ENCODE results near the gene GALNT15.
A peak's percentile ranks its signal among the peaks of the same experiment; 100 is the strongest.

GALNT15 gene

GRCh38 chr3:16264708-16265454 lies 90.4 kb downstream of the GALNT15 start, which contains the start of the genes DPH3 and OXNAD1:
TSS of gene DPH3 (minus strand) at chr3:16264943. CDS start at chr3:16264876, 67 bp downstream.
TSS of gene OXNAD1 (plus strand) at chr3:16265212. CDS start at chr3:16270953, 5,741 bp downstream.
- peak within 1 kb of the TSS; percentile 85 to 89 for H3K4me3 ChIP-seq (replicated peaks in 1 of 2; ENCODE audit: low read depth in 2 of 2, low read length in 2 of 2)
- peak; percentile 4 for TF ChIP-seq CTCF (IDR thresholded peaks at IDR 0.05; ENCODE audit: low read depth, low read length)
- peak; percentile 100 for DNase-seq (ENCODE audit: low read depth in 2 of 2)

DNA sequence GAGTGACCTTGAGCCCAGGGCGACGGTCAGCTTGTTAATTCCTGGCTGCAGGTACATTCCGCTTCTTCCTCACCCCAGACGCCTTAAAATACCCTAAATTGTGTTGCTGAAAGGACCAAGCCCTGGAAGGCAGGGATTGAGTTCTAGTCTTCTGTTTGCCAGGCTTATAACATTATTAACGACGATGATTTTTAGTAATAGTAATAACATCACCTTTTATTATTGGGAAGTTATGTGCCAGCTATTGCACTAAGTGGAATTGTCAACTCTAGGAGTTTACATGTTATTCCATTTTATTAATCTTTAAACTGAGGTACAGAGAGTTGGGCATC lies 90.9 kb downstream of the GALNT15 start:
- no peak for TF ChIP-seq CTCF (IDR thresholded peaks at IDR 0.05; ENCODE audit: low read depth, low read length)
- DNase-seq (ENCODE audit: low read depth in 2 of 2) = no peak
- H3K4me3 ChIP-seq (replicated peaks in 1 of 2; ENCODE audit: low read depth in 2 of 2, low read length in 2 of 2) = peak overlapping the region; percentile 85 to 89

GRCh38 chr3:16266714-16267113 lies 92.2 kb downstream of the GALNT15 start:
- no peak for DNase-seq (ENCODE audit: low read depth in 2 of 2)
- no peak for TF ChIP-seq CTCF (IDR thresholded peaks at IDR 0.05; ENCODE audit: low read depth, low read length)
- no peak overlapping the region for H3K4me3 ChIP-seq (replicated peaks in 1 of 2; ENCODE audit: low read depth in 2 of 2, low read length in 2 of 2)

DNA sequence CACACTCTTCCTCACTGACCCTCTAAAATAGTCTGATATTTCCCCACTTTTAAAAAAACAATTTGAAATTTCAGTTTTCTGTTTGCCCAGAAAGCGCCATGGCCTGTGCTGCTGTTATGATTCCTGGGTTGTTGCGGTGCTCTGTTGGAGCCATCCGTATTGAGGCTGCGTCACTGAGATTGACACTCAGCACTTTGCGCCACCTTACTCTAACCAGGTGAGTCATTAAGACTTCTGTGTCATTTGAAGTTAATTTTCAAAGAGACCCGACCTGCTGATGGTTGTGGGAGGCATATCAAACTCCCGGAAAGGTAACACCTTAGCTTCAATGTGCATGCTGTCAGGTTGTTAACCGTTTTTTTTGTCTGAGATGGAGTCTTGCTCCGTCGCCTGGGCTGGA lies 96.4 kb downstream of the GALNT15 start:
- TF ChIP-seq CTCF (IDR thresholded peaks at IDR 0.05; ENCODE audit: low read depth, low read length) = no peak
- no peak for DNase-seq (ENCODE audit: low read depth in 2 of 2)
- no peak overlapping the region for H3K4me3 ChIP-seq (replicated peaks in 1 of 2; ENCODE audit: low read depth in 2 of 2, low read length in 2 of 2)

- H3K4me3 ChIP-seq (replicated peaks in 1 of 2; ENCODE audit: low read depth in 2 of 2, low read length in 2 of 2) = no peak overlapping the region
- DNase-seq (ENCODE audit: low read depth in 2 of 2) = no peak
- no peak for TF ChIP-seq CTCF (IDR thresholded peaks at IDR 0.05; ENCODE audit: low read depth, low read length)
Observed at GRCh38 chr3:16272588-16272987, 98.1 kb downstream of the GALNT15 start.

DNA sequence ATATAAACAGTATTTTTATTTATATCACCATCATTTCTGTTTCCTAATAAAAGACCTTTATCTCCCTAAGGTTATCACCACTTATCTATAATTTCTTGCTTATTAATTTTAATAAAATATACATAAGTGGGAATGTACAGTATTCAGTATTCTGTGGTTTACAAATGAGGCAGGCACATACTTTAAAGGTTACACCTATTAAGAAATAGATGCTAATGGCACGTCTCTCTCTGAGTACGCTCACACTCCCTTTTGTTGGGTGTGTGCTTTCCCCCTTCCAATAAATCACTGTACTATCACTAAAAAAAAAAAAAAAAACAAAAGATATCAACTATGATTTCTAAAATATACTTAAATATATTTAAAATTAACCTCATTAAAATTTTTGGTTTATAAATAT lies 99.4 kb downstream of the GALNT15 start:
- TF ChIP-seq CTCF (IDR thresholded peaks at IDR 0.05; ENCODE audit: low read depth, low read length) = no peak
- DNase-seq (ENCODE audit: low read depth in 2 of 2) = no peak
- no peak overlapping the region for H3K4me3 ChIP-seq (replicated peaks in 1 of 2; ENCODE audit: low read depth in 2 of 2, low read length in 2 of 2)

- DNase-seq (ENCODE audit: low read depth in 2 of 2) = peak in 1 of 2 donors; percentile 38
- H3K4me3 ChIP-seq (replicated peaks in 1 of 2; ENCODE audit: low read depth in 2 of 2, low read length in 2 of 2) = no peak overlapping the region
- no peak for TF ChIP-seq CTCF (IDR thresholded peaks at IDR 0.05; ENCODE audit: low read depth, low read length)
Observed at GRCh38 chr3:16277471-16277870, 103.0 kb downstream of the GALNT15 start.

All from cardiac fibroblast (primary cell).